ENCODE measurements around the gene USP26.

DNA sequence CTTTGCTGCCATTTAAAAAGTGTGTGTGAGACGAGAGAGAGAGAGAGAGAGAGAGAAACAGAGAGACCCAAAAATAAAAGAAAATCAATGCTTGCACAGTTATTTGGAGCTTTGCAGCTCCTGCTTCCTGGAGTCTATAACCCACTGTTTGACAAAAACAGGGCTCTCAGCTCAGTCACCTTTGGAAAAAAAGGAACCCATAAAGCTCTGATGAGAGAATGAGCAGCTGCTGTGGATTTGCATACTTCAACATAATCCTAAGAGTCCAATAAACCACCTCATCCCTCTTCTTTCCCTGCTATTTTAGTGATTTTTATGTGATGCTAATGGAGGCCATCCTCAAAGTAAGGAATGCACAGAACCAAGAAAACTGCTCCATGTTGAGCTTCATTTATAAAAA is 50.3 kb downstream of the USP26 start:
- TF ChIP-seq POLR2AphosphoS5 (IDR thresholded peaks at IDR 0.05; ENCODE audit: low read depth, low read length) (no peak), POLR2A (IDR thresholded peaks at IDR 0.05; ENCODE audit: low read depth, low read length) (no peak), TAF1 (IDR thresholded peaks at IDR 0.05; ENCODE audit: low read depth, low read length) (no peak)

Data from GM12891 (cell line).